Astrocyte (in vitro differentiated cells and primary cell): ENCODE measurements around the gene LIMS1.

Experiments
- CTCF ChIP-seq: IDR thresholded peaks from 2 replicates; pipeline ENCODE4 v1.5.1; 2011; ENCODE audit warnings: low read depth, mild to moderate bottlenecking, inconsistent platforms, low read length, moderate library complexity; ENCODE audit not compliant: insufficient read depth
- EZH2 ChIP-seq: IDR thresholded peaks from 2 replicates; pipeline ENCODE4 v1.6.1; 2012; ENCODE audit warnings: mild to moderate bottlenecking, low read length, inconsistent platforms; ENCODE audit not compliant: insufficient read depth

GRCh38 chr2:108586631-108587030 is 52.4 kb downstream of the LIMS1 start:
- TF ChIP-seq CTCF (no peak), EZH2 (no peak)
